Mucosa of descending colon (tissue), 3 donors: ENCODE data around the gene RASGRP2. TPM values are rescaled to one million over a fixed set of nuclear protein-coding genes. Genes with fewer than 3 reads are reported as not detected.
"Not testable (repeated sequence)": the region's sequence is repeated elsewhere in the genome, so short reads cannot be mapped to it uniquely, and the experiment has no call there.

ENCODE experiments used
- ATAC-seq: fragments of 200-7000 bp; cut with Tn5 transposase; one replicate; pipeline ENCODE4 v1.9.1; 2020; ENCODE audit warnings: mild to moderate bottlenecking, moderate library complexity
- DNase-seq, 3 donors: peaks; one replicate each; pipeline ENCODE4 v3.0.0-alpha.2; 2020
- H3K36me3 ChIP-seq: fragments of 200-600 bp; one replicate; pipeline ENCODE4 v1.8.0; 2021; ENCODE audit warnings: low read depth, mild to moderate bottlenecking
- H3K4me1 ChIP-seq: fragments of 200-600 bp; one replicate; pipeline ENCODE4 v1.8.0; 2021; ENCODE audit warnings: low read depth, mild to moderate bottlenecking
- H3K4me3 ChIP-seq: fragments of 200-600 bp; one replicate; pipeline ENCODE4 v1.8.0; 2021; ENCODE audit warnings: mild to moderate bottlenecking
- H3K9me3 ChIP-seq: fragments of 200-600 bp; one replicate; pipeline ENCODE4 v1.8.0; 2021; ENCODE audit warnings: mild to moderate bottlenecking
- intact Hi-C, 2 donors: fragments of 100-400 bp; cut with DNase I in 1 of 2; cut with micrococcal nuclease in 1 of 2; formaldehyde crosslinking; loops; one replicate each; pipeline versions ENCODE4 v1.11.0 to v1.11.1; 2022; cut with DNase I, micrococcal nuclease
- total RNA-seq, 3 donors: library from RNA; stranded (reverse); fragmentation: NEBNext Ultra II Directional in 2 of 3; extraction: Animal tissue kit (Norgen Biotek cat#: 25700) in 2 of 3; gene quantifications; one replicate each; pipeline versions ENCODE4 v1.2.1 to v1.2.4, GENCODE V29; 2021 to 2023
- TF ChIP-seq, protein P1 (sequence below): fragments of 200-600 bp; IDR thresholded peaks from one replicate; pipeline ENCODE4 v1.8.0; 2022; ENCODE audit warnings: antibody characterized with exemption, mild to moderate bottlenecking
- donor health status: DM: no; HTN: no; CAD: no; lungs with moderate emphysema.
- donor health status: DM: no; HTN: no; CAD: no.
- donor health status: DM: no; HTN: yes; CAD: no.

Gene RASGRP2
- total RNA-seq, 3 donors from 2014 or later = 3.3 to 25.6 (median 9.7) TPM

DNA sequence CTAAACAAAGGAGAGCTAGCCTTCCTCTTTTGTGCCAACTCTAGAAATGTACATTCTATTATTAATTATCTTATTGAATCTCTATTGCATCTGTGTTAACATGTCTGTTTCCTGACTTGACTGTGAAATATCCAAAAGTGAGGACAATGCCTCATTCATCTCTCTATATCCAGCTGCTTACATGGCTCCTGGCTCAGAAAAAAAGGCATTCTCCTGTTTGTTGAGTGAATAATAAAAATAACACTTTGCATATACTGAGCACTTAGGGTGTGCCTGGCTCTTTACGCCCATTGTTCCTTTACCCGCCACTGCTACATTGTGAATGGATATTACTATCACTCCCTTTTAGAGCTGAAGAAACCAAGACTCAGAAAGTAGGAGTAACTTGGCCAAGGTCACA, 40.9 kb downstream of the RASGRP2 start:
- Histone ChIP-seq H3K4me3 (no peak overlapping the region), H3K36me3 (no peaks in the 10 kb centered on the region), H3K4me1 (no peaks in the 10 kb centered on the region), H3K9me3 (no peaks in the 10 kb centered on the region)
- no peak for ATAC-seq
- TF ChIP-seq, protein P1, sequence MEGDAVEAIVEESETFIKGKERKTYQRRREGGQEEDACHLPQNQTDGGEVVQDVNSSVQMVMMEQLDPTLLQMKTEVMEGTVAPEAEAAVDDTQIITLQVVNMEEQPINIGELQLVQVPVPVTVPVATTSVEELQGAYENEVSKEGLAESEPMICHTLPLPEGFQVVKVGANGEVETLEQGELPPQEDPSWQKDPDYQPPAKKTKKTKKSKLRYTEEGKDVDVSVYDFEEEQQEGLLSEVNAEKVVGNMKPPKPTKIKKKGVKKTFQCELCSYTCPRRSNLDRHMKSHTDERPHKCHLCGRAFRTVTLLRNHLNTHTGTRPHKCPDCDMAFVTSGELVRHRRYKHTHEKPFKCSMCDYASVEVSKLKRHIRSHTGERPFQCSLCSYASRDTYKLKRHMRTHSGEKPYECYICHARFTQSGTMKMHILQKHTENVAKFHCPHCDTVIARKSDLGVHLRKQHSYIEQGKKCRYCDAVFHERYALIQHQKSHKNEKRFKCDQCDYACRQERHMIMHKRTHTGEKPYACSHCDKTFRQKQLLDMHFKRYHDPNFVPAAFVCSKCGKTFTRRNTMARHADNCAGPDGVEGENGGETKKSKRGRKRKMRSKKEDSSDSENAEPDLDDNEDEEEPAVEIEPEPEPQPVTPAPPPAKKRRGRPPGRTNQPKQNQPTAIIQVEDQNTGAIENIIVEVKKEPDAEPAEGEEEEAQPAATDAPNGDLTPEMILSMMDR = no peak
- intact Hi-C loops = no loop called here
- DNase-seq = no peak

DNA sequence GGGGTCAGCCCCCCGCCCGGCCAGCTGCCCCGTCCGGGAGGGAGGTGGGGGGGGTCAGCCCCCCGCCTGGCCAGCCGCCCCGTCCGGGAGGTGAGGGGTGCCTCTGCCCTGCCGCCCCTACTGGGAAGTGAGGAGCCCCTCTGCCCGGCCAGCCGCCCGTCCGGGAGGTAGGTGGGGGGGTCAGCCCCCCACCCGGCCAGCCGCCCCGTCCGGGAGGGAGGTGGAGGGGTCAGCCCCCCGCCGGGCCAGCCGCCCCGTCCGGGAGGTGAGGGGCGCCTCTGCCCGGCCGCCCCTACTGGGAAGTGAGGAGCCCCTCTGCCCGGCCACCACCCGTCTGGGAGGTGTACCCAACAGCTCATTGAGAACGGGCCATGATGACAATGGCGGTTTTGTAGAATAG, 42.0 kb downstream of the RASGRP2 start:
- H3K36me3 ChIP-seq, ATAC-seq, intact Hi-C loops, H3K4me1 ChIP-seq, H3K4me3 ChIP-seq, H3K9me3 ChIP-seq, DNase-seq: not testable (repeated sequence)

DNA sequence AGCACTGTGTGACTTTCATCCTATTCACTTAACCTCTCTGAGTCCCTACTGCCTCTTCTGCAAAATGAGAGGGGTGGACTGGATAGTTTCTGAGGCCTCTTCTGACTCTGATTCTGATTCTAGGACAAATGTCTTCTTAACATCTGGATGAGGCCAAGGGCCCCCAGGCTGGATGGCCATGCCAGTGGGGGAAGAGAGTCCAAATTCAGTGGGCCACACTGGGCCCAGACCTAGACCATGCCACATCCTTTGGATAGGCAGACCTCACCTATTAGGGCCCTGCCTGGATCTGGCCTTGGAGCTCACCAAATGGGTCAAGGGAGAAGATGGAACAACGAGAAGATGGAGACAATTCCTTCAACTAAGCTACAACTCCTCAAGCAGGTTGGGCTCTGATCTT, 45.5 kb downstream of the RASGRP2 start:
- intact Hi-C loops = no loop called here

DNA sequence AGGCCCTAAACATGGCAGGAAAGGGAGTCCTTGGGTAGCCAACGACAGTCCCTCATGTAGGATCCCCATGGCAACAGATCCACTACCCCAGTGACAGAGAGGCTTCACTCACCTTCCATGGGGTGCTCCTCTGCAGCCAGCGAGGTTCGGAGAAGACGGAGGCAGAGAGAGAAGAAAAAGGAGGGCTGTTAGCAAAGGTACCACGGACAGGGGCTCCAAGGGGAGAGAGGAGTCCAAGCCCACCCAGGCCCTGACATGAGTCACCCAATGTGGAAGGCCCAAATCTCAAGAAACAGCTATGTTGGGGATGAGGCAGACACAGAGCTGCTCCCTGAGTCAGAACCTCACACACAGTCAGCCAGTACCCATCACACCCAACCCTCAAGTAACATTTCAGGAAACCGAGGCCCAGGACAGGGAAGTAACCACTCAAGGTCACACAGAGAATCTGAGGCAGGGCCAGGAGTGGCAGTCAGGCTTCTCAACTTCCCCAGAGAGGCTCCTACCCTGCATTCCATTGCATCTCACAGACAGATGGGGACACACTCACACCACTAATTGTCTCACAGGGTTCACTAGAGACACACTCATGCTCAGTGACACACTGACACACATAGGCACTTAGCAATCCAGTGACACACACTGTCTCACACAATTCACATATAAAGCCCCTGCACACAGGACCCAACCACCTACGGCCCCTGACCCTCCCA, 46.1 kb downstream of the RASGRP2 start:
- intact Hi-C loops = no loop called here
- ATAC-seq (no peak), DNase-seq (no peak)
- Histone ChIP-seq H3K9me3 (no peaks in the 10 kb centered on the region), H3K36me3 (no peaks in the 10 kb centered on the region), H3K4me1 (no peaks in the 10 kb centered on the region), H3K4me3 (no peak overlapping the region)
- TF ChIP-seq, protein P1 = no peak

More for the DNA sequence above, 45.5 kb downstream of the RASGRP2 start:
- H3K4me3 ChIP-seq = no peak overlapping the region
- TF ChIP-seq, protein P1 = no peak
- no peaks in the 10 kb centered on the region for H3K4me1 ChIP-seq
- H3K9me3 ChIP-seq = no peaks in the 10 kb centered on the region
- DNase-seq (no peak), ATAC-seq (no peak)
- no peaks in the 10 kb centered on the region for H3K36me3 ChIP-seq

DNA sequence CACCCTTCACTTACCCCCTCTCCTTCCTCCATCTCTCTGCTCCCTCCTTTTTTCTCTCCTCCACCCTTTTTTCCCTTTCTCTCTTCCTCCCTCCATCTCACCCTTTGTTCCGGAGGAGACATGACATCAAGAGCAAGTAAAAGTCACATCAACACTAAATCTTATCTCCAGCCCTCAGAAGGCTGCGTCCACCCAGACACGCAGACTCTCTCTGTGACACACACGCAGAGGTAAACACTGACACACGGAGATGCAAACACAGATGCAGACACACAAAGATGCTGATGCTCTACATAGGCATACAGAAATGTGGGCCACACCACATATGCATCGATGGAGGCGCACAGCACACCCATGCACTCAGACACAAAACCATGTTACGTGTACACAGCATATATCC, 47.9 kb downstream of the RASGRP2 start:
- no peak for ATAC-seq
- Histone ChIP-seq H3K9me3 (no peaks in the 10 kb centered on the region), H3K4me1 (no peaks in the 10 kb centered on the region), H3K4me3 (no peak overlapping the region), H3K36me3 (no peaks in the 10 kb centered on the region)
- TF ChIP-seq, protein P1 = no peak
- intact Hi-C loops = no loop called here
- no peak for DNase-seq

DNA sequence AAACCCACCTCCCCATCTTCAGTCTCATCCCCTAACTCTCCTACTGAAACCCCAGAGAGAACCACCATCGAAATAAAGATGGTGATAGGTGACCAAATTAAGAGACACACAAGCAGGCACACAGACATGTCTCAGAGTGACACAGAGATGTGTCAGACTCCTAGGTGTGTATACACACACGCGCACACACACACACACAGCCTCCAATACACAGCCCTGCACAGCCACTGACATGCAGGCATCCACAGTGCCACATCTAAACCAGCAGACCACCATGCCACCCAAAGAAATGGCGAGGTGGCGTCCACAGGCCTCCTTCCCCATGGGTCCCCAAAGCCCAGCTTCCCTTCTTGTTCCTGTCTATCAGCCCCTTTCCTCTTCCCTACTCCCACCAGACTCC, 48.4 kb downstream of the RASGRP2 start:
- TF ChIP-seq, protein P1 = no peak
- ATAC-seq = no peak

More for the DNA sequence above, 48.4 kb downstream of the RASGRP2 start:
- intact Hi-C loops = no loop called here
- Histone ChIP-seq H3K4me3 (no peak overlapping the region), H3K9me3 (no peaks in the 10 kb centered on the region), H3K4me1 (no peaks in the 10 kb centered on the region), H3K36me3 (no peaks in the 10 kb centered on the region)
- no peak for DNase-seq
